NCI-H2227 (cell line): Measurements from ENCODE around the gene C6orf163.

Experiments used
- DNase-seq: peaks from one replicate; lab custom pipeline; 2025; ENCODE audit not compliant: unreplicated experiment; lab: John Stamatoyannopoulos, UW

The C6orf163 gene

GRCh38 chr6:87408721-87409155 lies 64.1 kb downstream of the C6orf163 start:
- DNase-seq, result no peak
